Forelimb muscle (tissue), 1 donor: ENCODE results near the gene SEPTIN2. TPM values are rescaled to one million over a fixed set of nuclear protein-coding genes. Genes with fewer than 3 reads are reported as not detected.
"Not testable (repeated sequence)": the region's sequence is repeated elsewhere in the genome, so short reads cannot be mapped to it uniquely, and the experiment has no call there.

Experiments
- DNase-seq: peaks from one replicate; pipeline ENCODE4 v3.0.0-alpha.2; 2013; ENCODE audit warnings: low read depth
- polyA plus RNA-seq: library from polyadenylated mRNA; unstranded; fragments of 120-200 nt; gene quantifications from one replicate; pipeline ENCODE4 v1.2.1, GENCODE V29; 2013; ENCODE audit not compliant: insufficient read length

Gene SEPTIN2
- polyA plus RNA-seq, 1 donor, result 275 TPM

- no peak for DNase-seq
Measured at GRCh38 chr2:241350878-241351639, 35.3 kb downstream of the SEPTIN2 start.

GRCh38 chr2:241351640-241352031, 35.9 kb downstream of the SEPTIN2 start:
- no peak for DNase-seq

GRCh38 chr2:241352227-241352626, 36.5 kb downstream of the SEPTIN2 start:
- DNase-seq, result no peak

GRCh38 chr2:241354668-241355658, 39.2 kb downstream of the SEPTIN2 start:
- no peak for DNase-seq

GRCh38 chr2:241355983-241356870, 40.5 kb downstream of the SEPTIN2 start, which contains the start of gene FARP2:
Gene FARP2 (plus strand): TSS chr2:241356285. CDS start chr2:241373108, 16,823 bp downstream.
- DNase-seq, result peak; percentile 95

- no peak for DNase-seq
Measured at GRCh38 chr2:241356871-241357260, 41.1 kb downstream of the SEPTIN2 start.

- no peak for DNase-seq
Measured at GRCh38 chr2:241357531-241357930, 41.8 kb downstream of the SEPTIN2 start.

- no peak for DNase-seq
Measured at GRCh38 chr2:241358470-241358869, 42.7 kb downstream of the SEPTIN2 start.

- DNase-seq, result no peak
Measured at GRCh38 chr2:241359481-241360045, 43.8 kb downstream of the SEPTIN2 start.

- no peak for DNase-seq
Measured at GRCh38 chr2:241363426-241363825, 47.7 kb downstream of the SEPTIN2 start.

GRCh38 chr2:241364781-241365180, 49.1 kb downstream of the SEPTIN2 start:
- DNase-seq, result no peak

- DNase-seq, result no peak
Measured at GRCh38 chr2:241366678-241367077, 51.0 kb downstream of the SEPTIN2 start.

- DNase-seq, result no peak
Measured at GRCh38 chr2:241368643-241369042, 52.9 kb downstream of the SEPTIN2 start.

- no peak for DNase-seq
Measured at GRCh38 chr2:241372361-241372992, 56.8 kb downstream of the SEPTIN2 start.

- DNase-seq, result no peak
Measured at GRCh38 chr2:241373446-241373845, 57.7 kb downstream of the SEPTIN2 start.

- DNase-seq, result not testable (repeated sequence)
Measured at GRCh38 chr2:241373906-241374305, 58.2 kb downstream of the SEPTIN2 start.

GRCh38 chr2:241375300-241375699, 59.6 kb downstream of the SEPTIN2 start:
- no peak for DNase-seq

GRCh38 chr2:241376808-241377207, 61.1 kb downstream of the SEPTIN2 start:
- DNase-seq, result no peak

- DNase-seq, result no peak
Measured at GRCh38 chr2:241378816-241379215, 63.1 kb downstream of the SEPTIN2 start.
